ENCODE data around the gene KCNJ6. TPM values are rescaled to one million over a fixed set of nuclear protein-coding genes. Genes with fewer than 3 reads are reported as not detected.

Gene KCNJ6
- total RNA-seq, 1 donor from 2014 or later: not detected

GRCh38 chr21:37905291-37905690, 11.0 kb downstream of the KCNJ6 start:
- DNase-seq (ENCODE audit: low read depth in 2 of 2): no peak

GRCh38 chr21:37904856-37905255, 11.4 kb downstream of the KCNJ6 start:
- DNase-seq (ENCODE audit: low read depth in 2 of 2): no peak

GRCh38 chr21:37903396-37903795, 12.9 kb downstream of the KCNJ6 start:
- no peak for DNase-seq (ENCODE audit: low read depth in 2 of 2)

- no peak for DNase-seq (ENCODE audit: low read depth in 2 of 2)
These were observed 17.1 kb downstream of the KCNJ6 start for GRCh38 chr21:37899146-37899545.

GRCh38 chr21:37896788-37897187, 19.5 kb downstream of the KCNJ6 start:
- no peak for DNase-seq (ENCODE audit: low read depth in 2 of 2)

- no peak for DNase-seq (ENCODE audit: low read depth in 2 of 2)
These were observed 24.3 kb downstream of the KCNJ6 start for GRCh38 chr21:37891972-37892371.

GRCh38 chr21:37888659-37889058, 27.6 kb downstream of the KCNJ6 start:
- DNase-seq (ENCODE audit: low read depth in 2 of 2): no peak

- no peak for DNase-seq (ENCODE audit: low read depth in 2 of 2)
These were observed 29.4 kb downstream of the KCNJ6 start for GRCh38 chr21:37886726-37887299.

- no peak for DNase-seq (ENCODE audit: low read depth in 2 of 2)
These were observed 30.1 kb downstream of the KCNJ6 start for GRCh38 chr21:37886120-37886519.

GRCh38 chr21:37878946-37879660, 37.2 kb downstream of the KCNJ6 start:
- peak in 1 of 2 donors; percentile 78 for DNase-seq (ENCODE audit: low read depth in 2 of 2)

- no peak for DNase-seq (ENCODE audit: low read depth in 2 of 2)
These were observed 38.2 kb downstream of the KCNJ6 start for GRCh38 chr21:37877888-37878684.

GRCh38 chr21:37877171-37877570, 39.1 kb downstream of the KCNJ6 start:
- no peak for DNase-seq (ENCODE audit: low read depth in 2 of 2)

GRCh38 chr21:37876561-37876960, 39.7 kb downstream of the KCNJ6 start:
- DNase-seq (ENCODE audit: low read depth in 2 of 2): no peak

GRCh38 chr21:37874904-37875780, 41.1 kb downstream of the KCNJ6 start:
- DNase-seq (ENCODE audit: low read depth in 2 of 2): no peak

GRCh38 chr21:37874481-37874880, 41.8 kb downstream of the KCNJ6 start:
- no peak for DNase-seq (ENCODE audit: low read depth in 2 of 2)

- peak in 1 of 2 donors; percentile 4 for DNase-seq (ENCODE audit: low read depth in 2 of 2)
These were observed 42.6 kb downstream of the KCNJ6 start for GRCh38 chr21:37873655-37874054.

- peak in 1 of 2 donors; percentile 54 for DNase-seq (ENCODE audit: low read depth in 2 of 2)
These were observed 45.0 kb downstream of the KCNJ6 start for GRCh38 chr21:37871121-37871862.

- DNase-seq (ENCODE audit: low read depth in 2 of 2): no peak
These were observed 46.0 kb downstream of the KCNJ6 start for GRCh38 chr21:37870221-37870620.

- DNase-seq (ENCODE audit: low read depth in 2 of 2): no peak
These were observed 46.6 kb downstream of the KCNJ6 start for GRCh38 chr21:37869661-37870060.

- DNase-seq (ENCODE audit: low read depth in 2 of 2): no peak
These were observed 47.6 kb downstream of the KCNJ6 start for GRCh38 chr21:37868446-37869295.

All from lung microvascular endothelial cell (primary cell).